ENCODE measurements around the gene REXO1.

Gene REXO1

GRCh38 chr19:1860821-1861598 is 12.7 kb upstream of the REXO1 start:
- no peak for DNase-seq

- no peak for DNase-seq
Measured at GRCh38 chr19:1860042-1860775, 11.9 kb upstream of the REXO1 start.

- no peak for DNase-seq
Measured at GRCh38 chr19:1859331-1859781, 11.1 kb upstream of the REXO1 start.

GRCh38 chr19:1858412-1859081 is 10.3 kb upstream of the REXO1 start:
- DNase-seq = no peak

GRCh38 chr19:1857648-1858326 is 9.5 kb upstream of the REXO1 start:
- no peak for DNase-seq

GRCh38 chr19:1856698-1857603 is 8.7 kb upstream of the REXO1 start:
- peak; percentile 80 for DNase-seq

- DNase-seq = no peak
Measured at GRCh38 chr19:1856345-1856697, 8.0 kb upstream of the REXO1 start.

- DNase-seq = peak; percentile 73
Measured at GRCh38 chr19:1855828-1856255, 7.6 kb upstream of the REXO1 start.

- DNase-seq = peak; percentile 87
Measured at GRCh38 chr19:1855040-1855827, 7.0 kb upstream of the REXO1 start.

- DNase-seq = no peak
Measured at GRCh38 chr19:1854542-1855039, 6.3 kb upstream of the REXO1 start.

- DNase-seq = no peak
Measured at GRCh38 chr19:1854039-1854541, 5.8 kb upstream of the REXO1 start.

- peak; percentile 91 for DNase-seq
Measured at GRCh38 chr19:1853295-1854038, 5.2 kb upstream of the REXO1 start.

GRCh38 chr19:1852581-1853128 is 4.4 kb upstream of the REXO1 start:
- no peak for DNase-seq

GRCh38 chr19:1851654-1852580 is 3.6 kb upstream of the REXO1 start:
- peak; percentile 81 for DNase-seq

GRCh38 chr19:1850809-1851653 is 2.7 kb upstream of the REXO1 start:
- DNase-seq = no peak

GRCh38 chr19:1849886-1850398 is 1.7 kb upstream of the REXO1 start:
- DNase-seq = no peak

- no peak for DNase-seq
Measured at GRCh38 chr19:1849132-1849474, 820 bp upstream of the REXO1 start.
